HuH-7.5 (cell line): ENCODE data around the gene KY.

Experiments used
- DNase-seq: peaks from one replicate; pipeline ENCODE4 v3.0.0; 2011; ENCODE audit warnings: low spot score

Gene KY

DNA sequence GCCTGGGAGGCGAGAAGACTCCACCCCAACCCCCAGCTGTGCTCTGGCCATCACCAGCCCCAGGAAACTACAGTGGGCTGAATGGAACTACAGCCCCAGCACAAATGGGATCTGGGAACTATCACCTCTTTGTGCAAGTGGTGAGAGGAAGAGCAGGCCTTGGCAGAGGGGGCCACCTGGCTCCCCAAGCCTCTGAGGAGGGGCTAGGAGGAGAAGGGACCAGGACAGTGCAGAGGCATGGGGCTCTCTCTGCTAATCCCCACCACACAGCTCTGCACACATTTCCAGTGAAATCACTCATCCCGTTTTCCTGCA is 31.6 kb downstream of the KY start:
- DNase-seq = no peak

DNA sequence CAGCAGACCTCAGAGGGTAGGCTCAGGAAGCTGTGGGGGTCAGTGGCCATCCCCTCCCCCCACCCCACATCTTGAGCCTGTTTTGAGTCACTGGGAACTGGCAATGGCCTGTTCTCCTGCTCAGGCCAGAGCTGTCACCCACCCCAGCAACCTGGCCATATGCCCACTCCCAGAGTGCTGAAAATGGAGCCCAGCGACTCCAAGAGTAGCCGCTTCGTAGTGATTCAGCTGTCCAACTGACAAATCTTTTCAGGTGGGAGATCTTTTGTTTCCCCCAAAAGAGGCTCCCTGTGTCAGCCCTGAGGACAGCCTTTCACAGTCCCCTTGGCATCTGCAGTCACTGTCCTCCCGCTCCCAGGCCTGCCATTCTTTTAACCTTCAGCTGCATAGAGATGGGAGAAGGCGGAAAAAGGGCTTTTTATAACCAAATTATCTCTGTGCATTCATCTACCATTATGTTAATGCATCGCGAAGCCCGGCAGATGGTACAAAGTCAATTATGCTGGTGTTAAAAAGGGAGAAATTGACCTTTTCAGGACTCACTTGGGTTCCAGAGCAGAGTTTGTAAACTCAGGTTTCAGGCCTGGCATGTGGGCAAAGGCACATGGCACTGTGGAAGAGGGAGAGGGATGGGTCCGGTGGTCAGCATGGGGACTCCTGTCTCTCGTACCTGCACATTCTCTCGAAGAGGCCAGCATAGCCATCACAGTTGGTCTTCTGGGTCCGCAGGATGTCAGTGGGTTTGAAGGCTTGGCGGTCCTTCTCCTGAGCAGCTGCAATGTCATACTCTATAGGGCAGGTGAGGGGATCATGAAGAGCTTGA is 32.1 kb downstream of the KY start:
- DNase-seq = no peak

DNA sequence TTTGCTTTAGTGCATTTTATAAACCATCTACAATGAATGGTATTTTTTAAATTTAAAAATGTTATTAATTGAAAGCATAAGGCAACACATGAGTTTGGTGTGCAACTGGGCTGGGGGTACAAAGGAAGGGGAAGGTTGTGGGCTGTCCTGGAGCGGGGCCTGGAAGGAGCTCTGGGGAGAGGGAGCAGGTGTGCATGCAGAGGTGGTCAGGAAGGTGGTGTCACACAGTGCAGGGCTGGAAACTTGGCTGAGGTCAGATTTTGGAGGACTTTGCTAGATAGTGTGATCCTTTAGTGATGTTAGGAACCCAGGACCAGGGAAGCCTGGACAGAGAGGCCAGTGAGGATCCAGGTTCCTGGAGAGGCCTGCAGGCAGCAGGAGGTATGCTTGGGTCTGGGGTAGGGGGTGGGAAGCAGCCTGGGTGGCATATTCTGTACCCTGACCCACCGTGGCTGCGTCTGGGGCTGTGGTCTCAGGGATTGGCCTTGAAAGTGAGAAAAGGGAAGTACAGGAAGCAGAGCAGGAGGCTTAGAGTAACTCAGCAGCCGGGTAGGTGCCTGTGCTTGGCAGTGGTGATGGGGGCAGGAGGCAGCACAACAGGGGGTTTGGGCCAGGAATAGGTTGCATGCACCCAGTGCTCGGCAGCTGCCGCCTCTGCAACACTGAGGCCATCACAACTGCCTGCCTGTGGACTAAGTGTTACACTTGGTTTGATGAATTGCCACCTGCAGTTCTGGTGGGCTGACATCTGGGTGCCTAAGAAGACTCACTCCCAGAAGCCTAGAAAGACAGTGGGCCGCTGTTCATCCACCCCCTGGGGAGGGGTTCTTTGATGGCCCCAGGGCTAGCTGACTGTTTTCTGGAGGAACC is 33.0 kb downstream of the KY start:
- DNase-seq = no peak

DNA sequence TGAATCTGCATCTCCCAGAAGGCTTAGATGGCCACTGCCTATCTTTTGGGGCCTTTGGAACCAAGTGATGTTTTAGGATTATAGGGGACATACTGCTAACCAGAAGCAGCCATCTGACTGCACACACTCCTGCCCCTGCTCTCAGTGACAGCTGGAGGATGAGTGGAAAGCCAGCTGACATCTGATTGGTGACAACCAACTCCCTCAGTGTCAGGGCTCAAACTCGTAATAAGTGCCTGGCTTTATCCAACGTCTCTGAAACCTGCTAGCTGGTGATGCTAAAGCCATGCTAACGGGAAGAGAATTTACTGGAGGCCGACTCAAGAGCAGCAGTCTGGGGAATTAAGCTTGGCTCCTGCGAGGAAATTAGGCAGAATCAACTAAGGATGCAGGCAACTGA is 35.1 kb downstream of the KY start:
- DNase-seq = no peak

DNA sequence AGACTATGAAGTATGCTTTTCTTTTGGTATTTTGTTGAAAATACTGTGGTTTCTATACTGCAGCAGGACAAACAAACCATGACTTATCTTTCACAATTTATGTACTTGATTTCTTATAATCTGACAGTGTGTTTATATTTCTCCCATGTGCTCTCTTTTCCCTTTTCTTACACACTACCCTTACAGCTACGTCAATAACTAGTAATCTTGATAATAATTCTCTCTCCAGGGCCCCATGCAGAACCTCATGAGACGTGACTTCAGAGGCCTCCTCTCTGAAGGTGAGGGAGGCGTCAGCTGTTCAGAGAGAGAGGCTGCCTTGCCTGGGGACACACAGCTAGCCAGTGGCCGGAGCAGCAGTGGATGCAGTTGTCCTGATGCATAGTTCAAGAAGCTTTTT is 35.9 kb downstream of the KY start:
- DNase-seq = no peak

DNA sequence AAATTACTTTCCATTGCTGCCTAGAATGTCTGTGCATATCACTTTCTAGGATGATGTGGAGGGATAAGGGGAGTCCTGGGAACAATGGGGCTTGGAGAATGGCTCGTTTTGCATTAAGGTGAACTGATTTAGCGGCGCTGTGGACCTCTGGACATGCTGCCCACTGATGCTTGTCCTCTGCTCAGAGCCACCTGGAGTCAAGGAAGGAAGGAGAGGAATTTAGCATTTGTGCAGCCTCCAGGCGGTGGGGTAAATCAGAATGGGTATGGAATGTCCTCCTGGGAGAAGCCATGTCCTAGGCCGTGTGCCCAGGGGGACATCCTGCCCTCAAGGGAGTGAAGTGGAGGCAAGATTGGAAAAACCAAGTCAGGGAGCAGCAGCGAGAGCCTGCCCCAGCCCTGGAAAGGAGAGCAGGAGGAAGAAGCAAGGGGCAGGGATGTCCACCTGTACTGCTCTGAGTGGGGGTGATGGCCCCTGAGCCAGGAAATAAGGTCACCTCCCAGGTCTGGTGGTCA is 37.8 kb downstream of the KY start:
- no peak for DNase-seq

DNA sequence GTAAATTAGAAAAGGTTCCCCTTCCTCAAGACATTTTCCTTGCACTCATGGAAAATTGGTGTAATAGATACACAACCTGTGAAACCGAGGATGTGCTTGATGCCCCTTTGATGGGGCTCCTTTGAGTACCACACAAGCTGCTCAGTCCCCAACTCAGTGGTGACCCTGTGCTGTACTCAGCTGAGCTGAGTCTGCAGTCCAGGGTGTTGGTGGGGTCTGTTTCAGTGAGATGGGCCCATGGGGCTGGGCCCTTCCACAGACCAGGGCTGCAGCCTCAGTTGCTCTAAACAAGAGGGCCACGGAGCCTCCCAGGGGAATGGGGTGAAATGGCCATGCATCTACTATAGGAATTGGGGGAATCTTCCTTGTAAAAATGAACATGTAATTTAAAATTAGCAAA is 39.3 kb downstream of the KY start:
- DNase-seq = no peak

DNA sequence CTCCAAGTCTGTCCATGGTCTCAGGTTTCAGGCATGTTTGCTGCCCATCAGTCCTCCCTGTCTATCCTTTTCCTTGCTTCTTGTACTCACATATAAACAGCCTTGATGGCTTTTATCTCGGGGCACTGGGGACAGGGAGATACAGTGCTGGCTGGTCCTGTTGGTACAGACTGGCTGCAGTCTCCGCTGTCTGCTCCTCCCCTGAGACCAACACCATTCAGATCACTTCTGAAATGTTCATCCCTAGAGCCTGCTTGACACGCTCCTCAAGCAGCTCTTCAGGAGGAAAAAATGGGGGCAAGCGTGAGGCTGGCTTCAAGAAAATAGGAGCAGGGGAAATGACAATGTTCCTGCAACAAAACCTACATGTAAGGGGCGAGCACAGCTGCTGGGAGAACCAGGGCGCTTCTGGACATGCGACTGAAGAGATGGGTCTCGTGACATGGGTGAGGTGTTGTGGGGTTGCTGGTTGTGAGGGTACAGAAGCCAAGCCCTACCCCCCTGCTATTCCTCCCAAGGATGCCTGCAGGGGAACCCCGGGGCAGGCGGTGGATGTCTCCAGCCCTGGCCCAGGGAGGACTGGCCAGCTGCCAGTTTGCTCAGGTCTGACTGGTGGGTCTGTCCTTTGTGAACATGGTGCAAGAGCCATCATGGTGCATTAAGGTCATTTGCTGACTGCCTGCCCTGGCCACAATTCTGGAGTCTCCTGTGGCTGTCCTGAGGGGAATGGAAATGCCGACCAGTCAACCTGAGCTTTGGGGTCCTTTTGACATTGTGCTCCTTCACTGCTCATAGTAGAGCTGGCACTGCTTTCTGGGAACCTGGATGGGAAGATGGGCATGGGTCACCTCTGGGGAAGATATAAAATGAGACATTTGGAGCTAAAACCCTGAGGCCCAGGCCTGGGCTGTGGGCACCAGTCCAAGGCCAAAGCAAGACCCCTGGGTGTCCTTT is 40.1 kb downstream of the KY start:
- DNase-seq = no peak

DNA sequence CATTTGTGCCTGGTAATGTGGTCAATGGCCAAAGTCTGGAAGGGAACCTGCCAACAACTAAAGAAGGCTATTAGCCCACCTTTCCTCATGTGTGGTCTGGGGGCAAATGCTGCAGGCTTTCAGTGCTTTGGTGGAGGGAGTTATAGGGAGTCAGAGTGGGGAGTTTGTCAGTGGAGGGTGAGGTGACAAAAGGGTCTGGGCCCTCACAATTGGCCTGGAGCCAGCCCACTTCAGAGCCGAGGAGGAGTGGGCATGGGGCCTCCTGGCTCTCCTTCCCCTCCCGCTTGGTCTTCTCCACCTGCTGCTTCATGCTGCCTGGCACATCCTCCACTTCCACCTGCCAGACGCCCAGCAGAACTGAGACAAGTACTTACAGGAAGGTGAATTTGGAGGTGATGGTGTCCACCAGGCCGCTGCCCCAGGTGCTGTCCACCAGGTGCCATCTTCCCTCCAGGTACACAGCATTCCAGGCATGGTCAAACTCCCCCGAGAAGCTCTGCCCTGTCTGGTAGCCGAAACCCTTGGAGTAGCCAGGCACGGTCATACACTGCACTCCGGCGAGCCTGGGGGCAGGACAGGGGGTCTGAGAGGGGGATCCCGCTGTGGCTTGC is 40.9 kb downstream of the KY start:
- DNase-seq = no peak

DNA sequence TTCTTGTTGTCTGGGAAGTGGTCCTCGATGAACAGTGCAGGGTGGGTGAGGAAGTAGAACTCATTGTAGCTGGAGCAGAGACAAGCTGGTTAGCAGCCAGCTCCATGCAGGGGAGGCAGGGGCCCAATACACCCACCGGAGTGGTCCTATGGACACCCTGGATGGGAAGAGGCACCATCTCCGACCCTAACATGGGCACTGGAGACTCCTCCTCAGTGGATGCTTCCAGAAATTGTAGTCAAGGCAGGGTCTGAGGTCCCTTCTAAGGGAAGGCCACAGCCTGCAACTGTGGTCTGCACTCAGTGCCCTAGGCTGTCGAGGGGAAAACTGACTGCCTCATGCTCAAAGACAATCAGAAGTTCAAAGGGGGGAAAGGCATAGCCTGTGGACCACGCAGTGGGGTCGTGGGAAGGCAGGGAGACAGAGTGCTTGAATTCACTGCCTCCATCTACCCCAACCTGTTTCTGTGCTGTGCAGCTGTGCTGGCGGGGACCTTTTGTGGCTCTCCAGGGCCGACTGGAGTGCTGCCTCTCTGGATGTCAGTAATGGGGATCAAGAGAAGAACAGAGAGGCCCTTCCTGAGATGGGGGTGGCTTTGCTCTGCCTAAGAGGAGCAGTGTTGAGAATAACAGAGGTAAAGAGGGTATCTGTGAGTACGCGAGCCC is 41.9 kb downstream of the KY start:
- no peak for DNase-seq

DNA sequence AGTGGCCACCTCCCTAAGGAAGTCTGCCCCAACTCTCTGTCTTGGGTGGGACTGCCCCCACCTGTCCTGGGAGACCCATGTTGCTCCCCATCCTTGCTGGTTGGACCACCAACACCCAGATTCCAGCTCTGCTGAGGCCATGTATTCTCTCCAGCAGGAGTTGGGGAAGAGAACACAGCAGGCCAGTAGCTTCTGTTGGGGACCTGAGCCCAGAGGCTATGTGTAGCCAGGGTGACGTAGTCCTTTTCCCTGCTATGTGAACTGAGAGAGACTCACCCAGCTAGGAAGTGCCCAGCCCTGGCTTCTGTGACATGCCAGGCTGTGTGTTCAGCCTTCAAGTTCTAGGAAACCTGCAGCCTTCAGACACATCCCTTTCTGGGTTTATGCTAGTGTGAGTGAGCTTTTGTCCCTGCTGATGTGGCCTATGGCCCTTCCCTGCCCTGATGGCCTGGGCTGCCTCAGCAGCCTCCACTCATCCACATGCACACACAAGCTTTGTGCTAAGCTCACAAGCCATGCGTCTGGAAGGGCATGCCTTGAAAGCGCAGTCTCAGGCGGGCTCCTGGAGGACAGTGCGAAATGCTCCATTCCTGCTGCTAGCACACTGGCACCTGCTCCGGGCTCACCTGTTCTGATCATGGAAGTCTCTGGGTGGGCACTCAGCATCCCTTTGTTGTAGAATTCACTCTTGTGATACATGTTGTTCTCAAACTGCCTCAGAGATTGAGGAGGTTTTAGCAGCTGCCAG is 42.6 kb downstream of the KY start:
- no peak for DNase-seq

DNA sequence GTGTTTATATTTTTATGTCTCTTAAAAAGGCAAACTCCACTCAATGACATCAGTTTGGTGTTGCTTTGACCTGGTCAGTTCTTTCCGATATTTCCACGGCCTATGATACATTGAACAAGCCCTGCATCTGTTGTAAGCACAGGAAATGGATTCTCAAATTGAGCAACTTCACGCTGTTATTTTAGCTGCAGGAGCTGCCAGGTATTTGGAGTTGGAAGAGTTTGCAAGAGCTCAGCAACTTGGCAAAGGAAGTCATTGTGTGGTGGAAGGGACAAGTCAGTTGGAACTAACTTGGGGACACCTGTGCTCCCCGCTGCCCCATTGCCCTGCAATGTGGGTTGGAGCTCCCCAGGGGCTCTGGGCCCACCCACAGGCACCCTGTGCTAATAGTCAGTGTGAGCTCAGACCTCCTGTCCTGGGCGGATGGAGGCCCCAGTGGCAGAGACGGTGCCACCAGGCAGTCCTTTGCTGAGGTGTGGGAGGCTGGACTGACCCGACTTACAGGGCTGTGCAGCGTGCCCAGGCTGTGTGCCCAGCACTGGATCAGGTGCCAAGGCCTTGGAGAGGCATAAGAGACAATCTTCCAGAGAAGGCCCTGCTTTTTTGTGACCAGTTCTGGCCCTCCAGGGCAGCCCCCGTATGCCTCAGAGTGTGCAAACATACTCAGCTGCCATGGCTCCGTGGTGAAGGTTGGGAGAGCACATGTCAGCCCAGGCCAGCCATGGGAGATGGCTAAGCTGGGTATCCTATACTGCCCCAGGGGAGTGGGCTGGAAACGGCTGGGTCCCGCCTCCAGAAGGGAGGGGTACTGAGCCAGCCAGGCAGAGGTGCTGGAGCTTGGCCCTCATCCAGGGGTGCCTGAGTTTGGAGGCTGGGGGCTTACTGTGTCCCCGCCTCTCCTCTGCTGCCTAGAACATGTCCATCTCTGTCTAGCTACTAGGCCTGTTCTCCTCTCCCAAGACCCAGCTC is 43.5 kb downstream of the KY start:
- DNase-seq = no peak

DNA sequence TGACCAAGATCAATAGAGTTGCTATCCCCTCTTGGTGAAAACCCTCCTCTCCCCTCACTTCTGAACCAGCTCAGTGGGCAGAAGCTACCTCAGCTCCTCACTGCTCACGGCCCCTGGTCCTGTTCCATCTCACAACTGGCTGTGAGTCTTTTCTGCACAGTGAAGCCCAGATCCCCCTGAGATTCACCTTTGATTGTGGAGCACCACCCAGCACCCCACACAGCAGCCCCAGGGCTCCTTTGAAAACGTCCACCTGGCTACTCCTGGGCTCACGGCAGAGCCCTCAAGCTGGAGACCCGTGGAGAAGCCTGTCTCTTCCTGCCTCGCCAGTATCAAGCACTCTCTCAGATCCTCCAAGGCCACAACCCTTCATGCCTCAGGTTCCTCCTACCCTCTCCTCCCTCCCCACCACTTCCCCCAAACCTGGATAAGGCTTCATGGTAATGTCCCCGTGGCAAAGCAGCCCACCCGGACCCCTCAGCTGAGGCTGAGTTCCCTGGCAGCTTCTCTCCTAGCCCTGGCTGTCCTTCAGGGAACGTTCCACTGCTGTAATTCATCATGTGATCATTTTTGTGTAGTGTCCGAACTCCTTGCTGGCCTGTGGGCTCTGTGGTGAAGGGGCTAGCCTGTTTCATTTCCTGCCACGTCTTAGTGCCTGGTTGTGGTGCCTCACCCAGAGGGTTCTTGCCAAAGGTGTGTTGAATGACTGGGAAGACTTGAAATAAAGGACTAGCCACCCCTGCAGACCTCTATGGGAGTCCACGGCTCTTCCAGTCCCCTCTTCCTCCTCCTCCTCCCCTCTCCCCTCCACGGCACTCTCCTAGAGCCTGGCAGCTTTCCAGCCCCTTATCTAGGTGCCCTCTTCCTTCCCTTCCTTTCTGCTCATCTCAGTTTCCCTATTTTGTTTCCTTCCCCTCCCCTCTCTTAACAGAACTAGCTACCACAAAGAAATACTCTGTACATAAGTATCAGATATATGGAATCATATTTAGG is 44.5 kb downstream of the KY start:
- no peak for DNase-seq

DNA sequence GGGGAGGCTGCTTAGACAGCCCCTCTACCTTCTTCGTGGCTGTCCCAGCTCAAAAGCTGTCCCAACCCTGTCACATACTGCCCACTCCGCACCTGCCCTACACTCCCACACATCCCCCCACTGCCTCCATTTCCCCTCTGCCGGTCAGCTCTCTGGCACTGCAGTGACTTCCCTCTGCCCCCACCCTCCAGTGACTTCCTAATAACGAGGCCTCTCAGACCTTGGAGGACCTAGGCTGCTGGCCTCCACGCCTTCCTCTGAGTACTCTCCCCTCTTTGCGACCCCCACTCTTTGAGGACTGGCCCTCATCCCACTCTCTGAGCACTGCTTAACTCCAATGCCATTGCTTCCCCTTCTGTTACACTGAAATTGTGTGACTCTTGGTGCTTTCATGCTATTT is 45.3 kb downstream of the KY start:
- no peak for DNase-seq

DNA sequence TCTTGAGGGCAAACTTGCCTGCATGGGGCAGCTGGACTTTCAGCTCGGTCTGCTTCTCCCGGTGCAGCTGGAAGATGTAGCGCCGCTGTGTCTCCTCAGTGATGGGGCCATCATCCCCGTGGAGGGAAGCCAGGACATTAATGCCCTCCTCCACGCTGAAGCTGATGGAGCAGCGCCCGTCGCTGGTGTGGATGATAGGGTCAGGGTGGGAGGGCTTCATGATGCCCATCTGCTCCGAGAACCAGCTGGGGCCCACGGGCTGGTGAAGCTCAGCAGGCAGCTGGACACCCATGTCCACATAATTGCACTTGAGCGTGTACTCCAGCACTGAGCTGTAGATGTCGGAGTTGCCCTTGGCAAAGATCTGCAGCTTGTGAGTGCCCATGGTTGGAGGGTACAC is 46.9 kb downstream of the KY start:
- DNase-seq = no peak

DNA sequence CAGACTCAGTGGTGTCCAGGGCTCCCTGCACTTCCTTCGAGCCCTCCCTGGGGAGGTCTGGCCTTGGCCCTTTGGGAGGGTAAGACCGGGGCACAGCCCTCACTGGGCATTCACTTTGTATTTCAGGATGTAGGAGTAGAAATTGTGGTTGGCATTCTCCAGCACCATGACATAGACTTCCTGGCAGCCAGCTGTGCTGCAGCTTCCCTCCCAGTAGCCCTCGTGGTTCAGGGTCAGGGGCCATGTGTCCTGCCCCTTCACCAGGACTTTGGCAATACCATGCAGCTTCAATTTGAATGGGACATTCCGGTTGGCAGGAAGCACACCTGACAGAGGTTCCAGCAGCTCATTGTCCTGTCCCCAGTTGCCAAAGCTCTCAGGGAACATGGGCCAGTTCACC is 47.3 kb downstream of the KY start:
- no peak for DNase-seq

DNA sequence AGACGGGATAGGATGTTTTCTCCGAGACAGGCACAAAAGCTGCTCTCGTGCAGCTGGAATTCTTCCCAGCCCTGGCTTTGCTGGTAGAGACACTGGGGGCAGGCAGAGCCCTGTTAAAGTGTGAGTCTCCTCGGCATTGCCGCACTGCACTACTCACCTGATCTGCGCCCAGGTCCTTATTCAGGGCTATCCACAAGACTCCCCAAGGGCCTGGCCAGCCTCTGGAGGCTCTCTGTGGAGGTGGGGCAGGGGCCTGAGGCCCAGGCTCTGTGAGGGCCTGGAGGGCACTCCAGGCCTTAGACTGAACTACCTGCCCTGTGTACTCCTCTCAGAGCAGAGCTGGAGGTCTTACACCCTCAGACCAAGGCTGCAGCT is 48.4 kb downstream of the KY start:
- DNase-seq = no peak
